ENCODE data around the gene ZNF597. TPM values are rescaled to one million over a fixed set of nuclear protein-coding genes. Genes with fewer than 3 reads are reported as not detected.

Gene ZNF597
- total RNA-seq, 1 experiment from 2014 or later, result 2.7 TPM

GRCh38 chr16:3431779-3432219 is 11.5 kb downstream of the ZNF597 start:
- Histone ChIP-seq H3K36me3 (ENCODE audit: control insufficient read depth, insufficient read depth, low read length) (peaks cover 4% of the 10 kb centered on the region; the same call in 1 of the 2 replicates), H3K9me3 (ENCODE audit: control insufficient read depth, insufficient read depth, low read depth, low read length) (no peaks in the 10 kb centered on the region), H3K4me1 (ENCODE audit: control insufficient read depth, insufficient read depth, low read length) (no peaks in the 10 kb centered on the region), H3K4me3 (ENCODE audit: low read depth in 2 of 2, low read length in 2 of 2) (no peak overlapping the region), H3K27me3 (ENCODE audit: control insufficient read depth, insufficient read depth, low read length) (no peaks in the 10 kb centered on the region), H3K27ac (ENCODE audit: low read length) (no peak overlapping the region)
- intact Hi-C loops (cut with micrococcal nuclease; ENCODE audit: unreplicated experiment) (no loop called here), in situ Hi-C loops (cut with HindIII; ENCODE audit: low pct_unique_long_range_greater_than_20kb, low sequenced_read_pairs) (no loop called here)
- BruUV-seq (replicated peaks), result no TSS peak
- CTCF ChIA-PET, result no interaction called here
- POLR2A ChIA-PET, result no interaction called here
- ATAC-seq, result no peak
- no peak for DNase-seq (ENCODE audit: low read depth, low spot score)
- TF ChIP-seq POLR2AphosphoS5 (IDR thresholded peaks at IDR 0.05; ENCODE audit: low read depth, low read length) (no peak), SIN3A (IDR thresholded peaks at IDR 0.05; ENCODE audit: borderline replicate concordance, insufficient read depth, low read depth, low read length) (no peak), REST (IDR thresholded peaks at IDR 0.05; ENCODE audit: insufficient read depth in 1 of 2, low read depth in 2 of 2, low read length in 1 of 2) (no peak), TCF7L2 (IDR thresholded peaks at IDR 0.05; ENCODE audit: low read depth, low read length) (no peak), CTCF (IDR thresholded peaks at IDR 0.05) (no peak)

- BruUV-seq (replicated peaks), result no TSS peak
- no peak for TF ChIP-seq POLR2AphosphoS5 (IDR thresholded peaks at IDR 0.05; ENCODE audit: low read depth, low read length)
- TF ChIP-seq SIN3A (IDR thresholded peaks at IDR 0.05; ENCODE audit: borderline replicate concordance, insufficient read depth, low read depth, low read length), result no peak
- TF ChIP-seq TCF7L2 (IDR thresholded peaks at IDR 0.05; ENCODE audit: low read depth, low read length), result no peak
- TF ChIP-seq REST (IDR thresholded peaks at IDR 0.05; ENCODE audit: insufficient read depth in 1 of 2, low read depth in 2 of 2, low read length in 1 of 2), result no peak
- TF ChIP-seq CTCF (IDR thresholded peaks at IDR 0.05), result no peak
- Histone ChIP-seq H3K27ac (ENCODE audit: low read length) (no peak overlapping the region), H3K9me3 (ENCODE audit: control insufficient read depth, insufficient read depth, low read depth, low read length) (peaks cover 20% of the 10 kb centered on the region), H3K36me3 (ENCODE audit: control insufficient read depth, insufficient read depth, low read length) (no peaks in the 10 kb centered on the region), H3K4me1 (ENCODE audit: control insufficient read depth, insufficient read depth, low read length) (no peaks in the 10 kb centered on the region), H3K4me3 (ENCODE audit: low read depth in 2 of 2, low read length in 2 of 2) (no peak overlapping the region), H3K27me3 (ENCODE audit: control insufficient read depth, insufficient read depth, low read length) (no peaks in the 10 kb centered on the region)
- intact Hi-C loops (cut with micrococcal nuclease; ENCODE audit: unreplicated experiment), result no loop called here
- POLR2A ChIA-PET, result no interaction called here
- in situ Hi-C loops (cut with HindIII; ENCODE audit: low pct_unique_long_range_greater_than_20kb, low sequenced_read_pairs), result no loop called here
- CTCF ChIA-PET, result interaction anchor here (0.7 kb wide), 1 partner anchor 137 kb away, joined by 3 read pairs; no protein-coding TSS in a partner anchor
- ATAC-seq, result no peak
- DNase-seq (ENCODE audit: low read depth, low spot score), result no peak
Observed at GRCh38 chr16:3413730-3414379, 29.4 kb downstream of the ZNF597 start.

All from Panc1 (cell line).